ENCODE measurements around the gene FADD.

Gene FADD

GRCh38 chr11:70201882-70202861 lies 924 bp upstream of the FADD start:
- in situ Hi-C loops (cut with MboI; ENCODE audit: low sequenced_read_pairs, unreplicated experiment), result no loop called here
- TF ChIP-seq CTCF (IDR thresholded peaks at IDR 0.05; ENCODE audit: borderline replicate concordance, control extremely low read depth, extremely low read depth, insufficient read depth, missing control alignments), result no peak
- no peak for DNase-seq (ENCODE audit: low spot score)

DNA sequence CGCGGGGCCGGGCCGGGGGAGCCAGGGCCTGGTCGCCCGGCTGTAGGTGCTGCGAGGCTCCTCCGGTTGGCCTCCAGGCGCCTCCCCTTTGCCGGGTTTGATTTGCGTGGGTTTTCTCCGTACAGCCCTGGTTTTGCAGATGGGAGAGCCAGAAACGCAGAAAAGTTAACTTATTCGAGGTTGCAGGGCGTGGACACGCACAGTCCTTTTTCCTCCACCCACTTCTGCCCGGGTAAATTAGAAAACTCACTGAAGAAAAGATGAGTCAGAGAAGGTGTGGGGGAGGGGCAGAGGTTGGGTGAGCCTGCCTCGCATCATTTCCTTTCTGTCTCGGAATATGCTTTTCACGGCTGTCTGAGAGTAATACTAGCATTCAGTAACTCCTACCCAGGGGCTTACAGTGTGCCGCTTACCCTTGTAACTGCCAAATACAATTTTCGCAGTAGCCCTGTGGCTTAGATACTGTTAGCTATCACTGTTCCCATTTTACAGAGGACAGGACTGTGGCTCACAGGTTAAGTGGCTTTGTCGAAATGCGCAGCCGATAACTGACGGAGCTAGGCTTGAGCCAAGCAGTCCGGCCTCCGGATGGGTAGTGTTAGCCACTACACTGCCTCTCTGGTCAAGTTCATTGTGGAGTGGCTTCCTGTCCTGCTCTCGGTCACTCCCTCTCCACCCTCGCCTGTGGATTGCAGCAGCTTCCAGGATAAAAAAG lies 812 bp downstream of the FADD start:
- TF ChIP-seq CTCF (IDR thresholded peaks at IDR 0.05; ENCODE audit: borderline replicate concordance, control extremely low read depth, extremely low read depth, insufficient read depth, missing control alignments), result no peak
- DNase-seq (ENCODE audit: low spot score), result peak; percentile 72
- in situ Hi-C loops (cut with MboI; ENCODE audit: low sequenced_read_pairs, unreplicated experiment), result no loop called here

DNA sequence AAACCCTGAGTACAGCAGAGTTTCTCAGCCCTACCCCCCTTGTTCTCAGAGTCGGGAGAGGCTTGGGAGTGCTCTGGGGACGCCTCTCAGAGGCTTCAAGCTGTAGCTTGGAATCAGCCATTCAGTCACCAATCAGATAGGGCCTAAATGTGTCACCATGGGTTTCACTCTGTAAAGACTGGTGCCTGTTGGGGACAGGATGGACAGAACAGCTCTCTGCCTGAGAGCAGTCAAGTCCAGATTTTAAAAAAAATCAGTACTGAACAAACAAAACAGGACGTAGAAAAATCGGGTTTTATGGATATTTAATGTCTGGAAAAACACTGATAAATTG lies 1.3 kb downstream of the FADD start:
- in situ Hi-C loops (cut with MboI; ENCODE audit: low sequenced_read_pairs, unreplicated experiment), result no loop called here
- TF ChIP-seq CTCF (IDR thresholded peaks at IDR 0.05; ENCODE audit: borderline replicate concordance, control extremely low read depth, extremely low read depth, insufficient read depth, missing control alignments), result no peak
- DNase-seq (ENCODE audit: low spot score), result no peak

DNA sequence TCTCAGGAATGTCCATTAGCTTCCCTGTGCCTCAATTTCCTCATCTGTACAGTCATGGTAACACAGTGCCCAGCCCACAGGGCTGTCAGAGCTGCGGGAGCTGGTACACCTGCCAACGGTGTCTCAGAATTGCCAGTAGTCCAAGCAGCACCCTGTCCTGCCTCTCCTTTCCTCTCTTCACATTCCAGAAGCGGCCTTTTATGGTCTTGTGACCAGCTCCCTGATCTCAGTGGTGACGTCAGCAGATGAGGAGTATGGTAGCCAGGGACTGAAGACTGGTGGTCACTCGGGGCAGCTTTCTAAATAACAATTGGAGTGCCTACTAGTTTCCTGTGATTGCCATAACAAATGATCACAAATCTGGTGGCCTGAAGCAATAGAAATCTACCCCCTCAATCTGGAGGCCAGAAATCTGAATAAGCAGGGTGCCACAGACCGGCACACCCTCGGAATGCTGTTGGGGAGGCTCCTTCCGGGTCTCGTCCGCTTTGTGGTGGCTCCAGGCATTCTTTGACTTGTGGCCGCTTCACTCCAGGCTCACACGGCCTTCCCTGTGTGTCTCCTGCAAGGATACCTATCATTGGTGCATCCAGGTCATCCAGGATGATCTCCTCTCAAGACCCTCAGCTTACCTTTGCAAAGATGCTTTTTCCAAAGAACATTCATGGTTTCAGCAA lies 2.1 kb downstream of the FADD start:
- DNase-seq (ENCODE audit: low spot score), result no peak
- TF ChIP-seq CTCF (IDR thresholded peaks at IDR 0.05; ENCODE audit: borderline replicate concordance, control extremely low read depth, extremely low read depth, insufficient read depth, missing control alignments), result no peak
- in situ Hi-C loops (cut with MboI; ENCODE audit: low sequenced_read_pairs, unreplicated experiment), result no loop called here

GRCh38 chr11:70205766-70206165 lies 2.7 kb downstream of the FADD start:
- in situ Hi-C loops (cut with MboI; ENCODE audit: low sequenced_read_pairs, unreplicated experiment), result no loop called here
- no peak for TF ChIP-seq CTCF (IDR thresholded peaks at IDR 0.05; ENCODE audit: borderline replicate concordance, control extremely low read depth, extremely low read depth, insufficient read depth, missing control alignments)
- no peak for DNase-seq (ENCODE audit: low spot score)

GRCh38 chr11:70206226-70206981 lies 3.3 kb downstream of the FADD start:
- no peak for DNase-seq (ENCODE audit: low spot score)
- no peak for TF ChIP-seq CTCF (IDR thresholded peaks at IDR 0.05; ENCODE audit: borderline replicate concordance, control extremely low read depth, extremely low read depth, insufficient read depth, missing control alignments)
- in situ Hi-C loops (cut with MboI; ENCODE audit: low sequenced_read_pairs, unreplicated experiment), result no loop called here

Data from GM13976 (cell line).